Kidney (tissue), 14 donors: ENCODE measurements around the gene NXNL2. TPM values are rescaled to one million over a fixed set of nuclear protein-coding genes. Genes with fewer than 3 reads are reported as not detected.

Experiments
- DNase-seq, 5 donors: peaks; one replicate each; pipeline ENCODE4 v3.0.0-alpha.2; 2013 to 2020
- FAIRE-seq: peaks from 2 replicates; lab custom pipeline; 2012; peaks lifted over from hg19 to GRCh38; lab: Jason Lieb, UNC
- H3K27ac ChIP-seq, 2 donors: one replicate each; pipeline ENCODE4 v1.7.0; 2013; ENCODE audit warnings: low read depth in 2 of 2, low read length in 2 of 2, inconsistent platforms in 1 of 2
- H3K27me3 ChIP-seq: one replicate; pipeline ENCODE4 v1.7.1; 2013; ENCODE audit warnings: low read length, inconsistent platforms; ENCODE audit not compliant: control insufficient read depth, insufficient read depth
- H3K36me3 ChIP-seq, 3 donors: one replicate each; pipeline versions ENCODE4 v1.7.0 to v1.7.1; 2013; ENCODE audit warnings: low read length in 3 of 3, control low read depth in 1 of 3, inconsistent platforms in 1 of 3; ENCODE audit not compliant: insufficient read depth in 3 of 3, control insufficient read depth in 2 of 3
- H3K4me1 ChIP-seq, 3 donors: one replicate each; pipeline versions ENCODE4 v1.7.0 to v1.7.1; 2013; ENCODE audit warnings: low read length in 3 of 3, inconsistent platforms in 1 of 3, low read depth in 1 of 3; ENCODE audit not compliant: control insufficient read depth in 2 of 3, insufficient read depth in 2 of 3
- H3K4me3 ChIP-seq, 3 donors: one replicate each; pipeline versions ENCODE4 v1.7.0 to v1.8.1; 2013; ENCODE audit warnings: low read length in 3 of 3, control low read depth in 1 of 3, inconsistent platforms in 1 of 3
- H3K9ac ChIP-seq, 3 donors: one replicate each; pipeline versions ENCODE4 v1.7.0 to v1.7.1; 2013; ENCODE audit warnings: low read length in 3 of 3, control low read depth in 1 of 3, inconsistent platforms in 1 of 3
- H3K9me3 ChIP-seq, 3 donors: one replicate each; pipeline versions ENCODE4 v1.7.0 to v1.7.1; 2013; ENCODE audit warnings: low read length in 3 of 3, control low read depth in 1 of 3, inconsistent platforms in 1 of 3; ENCODE audit not compliant: control insufficient read depth in 2 of 3, insufficient read depth in 1 of 3
- intact Hi-C: fragments of 100-400 bp; cut with DNase I; formaldehyde crosslinking; loops from one replicate; pipeline ENCODE4 v1.11.1; 2022
- polyA plus RNA-seq: library from polyadenylated mRNA; stranded (reverse); fragments of 350-450 nt; fragmentation: Illumina TruSeq; extraction: RNeasy Lipid Tissue Mini Kit (QIAGEN cat#74804); gene quantifications from one replicate; pipeline ENCODE4 v1.2.3, GENCODE V29; 2014; ENCODE audit warnings: low read depth, low replicate concordance; ENCODE audit not compliant: insufficient read depth
- total RNA-seq: library from RNA; stranded (reverse); fragmentation: NEBNext Ultra II Directional; extraction: Animal tissue kit (Norgen Biotek cat#: 25700); gene quantifications from one replicate; pipeline ENCODE4 v1.2.1, GENCODE V29; 2021
- TF ChIP-seq, protein P1 (sequence below): IDR thresholded peaks from 3 replicates; pipeline ENCODE4 v1.5.1; 2012; ENCODE audit warnings: mild to moderate bottlenecking, moderate library complexity, borderline replicate concordance; ENCODE audit not compliant: insufficient read depth; ENCODE audit errors: extremely low read depth
- donor health status: control.
- donor health status: control.
- donor health status: control.
- donor health status: control.
- donor health status: control.
- donor health status: DM: yes; HTN: yes; CAD: no.
- donor health status: Normal renal cell carcinoma (clear cell type).

The NXNL2 gene
- total and polyA plus RNA-seq, 2 donors from 2014 or later, result 3.6 to 4.9 TPM

DNA sequence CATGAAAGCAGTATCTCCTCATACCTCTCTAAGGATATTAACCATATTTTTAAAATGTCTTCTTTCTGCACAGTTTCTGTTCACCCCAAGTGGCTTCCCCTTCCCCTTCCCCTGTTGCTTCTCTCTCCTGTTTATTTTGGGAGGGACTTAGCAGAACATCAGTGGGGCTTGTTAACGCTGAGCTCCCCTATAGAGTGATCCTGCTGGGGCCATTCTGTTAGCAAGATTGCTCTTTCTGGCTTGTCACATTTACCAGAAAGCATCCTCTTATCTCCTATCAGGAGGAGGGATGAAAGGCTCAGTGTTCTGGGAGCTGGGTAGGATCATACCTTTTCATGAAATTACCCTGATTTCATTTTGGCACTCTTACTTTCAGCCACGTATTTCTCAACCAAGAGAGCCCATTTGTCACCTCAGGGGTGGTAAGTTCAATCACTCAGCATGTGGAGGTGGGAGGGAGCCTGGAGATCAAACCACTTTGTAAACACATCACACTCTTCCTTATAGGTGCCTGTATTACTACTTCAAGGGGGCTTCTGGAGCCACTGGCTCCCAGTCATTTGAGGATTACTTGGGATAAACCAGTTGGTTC lies 16.7 kb downstream of the NXNL2 start:
- H3K36me3 ChIP-seq, result no peaks in the 10 kb centered on the region
- intact Hi-C loops, result no loop called here
- H3K27ac ChIP-seq, result no peak overlapping the region
- no peaks in the 10 kb centered on the region for H3K4me1 ChIP-seq
- no peak overlapping the region for H3K9ac ChIP-seq
- FAIRE-seq (no peak), DNase-seq (no peak)
- no peaks in the 10 kb centered on the region for H3K9me3 ChIP-seq
- TF ChIP-seq, protein P1, sequence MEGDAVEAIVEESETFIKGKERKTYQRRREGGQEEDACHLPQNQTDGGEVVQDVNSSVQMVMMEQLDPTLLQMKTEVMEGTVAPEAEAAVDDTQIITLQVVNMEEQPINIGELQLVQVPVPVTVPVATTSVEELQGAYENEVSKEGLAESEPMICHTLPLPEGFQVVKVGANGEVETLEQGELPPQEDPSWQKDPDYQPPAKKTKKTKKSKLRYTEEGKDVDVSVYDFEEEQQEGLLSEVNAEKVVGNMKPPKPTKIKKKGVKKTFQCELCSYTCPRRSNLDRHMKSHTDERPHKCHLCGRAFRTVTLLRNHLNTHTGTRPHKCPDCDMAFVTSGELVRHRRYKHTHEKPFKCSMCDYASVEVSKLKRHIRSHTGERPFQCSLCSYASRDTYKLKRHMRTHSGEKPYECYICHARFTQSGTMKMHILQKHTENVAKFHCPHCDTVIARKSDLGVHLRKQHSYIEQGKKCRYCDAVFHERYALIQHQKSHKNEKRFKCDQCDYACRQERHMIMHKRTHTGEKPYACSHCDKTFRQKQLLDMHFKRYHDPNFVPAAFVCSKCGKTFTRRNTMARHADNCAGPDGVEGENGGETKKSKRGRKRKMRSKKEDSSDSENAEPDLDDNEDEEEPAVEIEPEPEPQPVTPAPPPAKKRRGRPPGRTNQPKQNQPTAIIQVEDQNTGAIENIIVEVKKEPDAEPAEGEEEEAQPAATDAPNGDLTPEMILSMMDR, result no peak
- H3K4me3 ChIP-seq, result no peak overlapping the region
- no peaks in the 10 kb centered on the region for H3K27me3 ChIP-seq

DNA sequence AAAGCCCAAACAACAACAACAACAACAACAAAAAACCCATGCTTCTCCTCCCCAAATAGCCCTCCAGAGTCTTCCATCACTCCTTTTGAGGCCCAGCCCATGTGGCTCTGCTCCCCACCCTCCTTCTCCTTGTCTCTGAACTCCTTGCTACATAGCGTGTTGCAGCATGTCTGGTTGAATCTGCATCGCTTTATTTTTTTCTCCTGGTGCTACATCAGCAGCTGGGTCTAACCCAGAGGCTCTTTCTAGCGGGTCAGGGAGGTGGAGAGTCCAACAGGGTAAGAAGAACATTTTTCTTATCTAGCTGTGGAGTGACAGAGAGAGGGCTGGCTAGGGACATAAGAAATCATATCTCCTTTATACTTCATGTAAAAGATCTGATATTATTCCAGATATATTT lies 18.4 kb downstream of the NXNL2 start:
- H3K9ac ChIP-seq, result no peak overlapping the region
- FAIRE-seq, result no peak
- no peaks in the 10 kb centered on the region for H3K36me3 ChIP-seq
- no peaks in the 10 kb centered on the region for H3K4me1 ChIP-seq
- no peak overlapping the region for H3K27ac ChIP-seq
- no peak overlapping the region for H3K4me3 ChIP-seq
- no peak for DNase-seq
- no peaks in the 10 kb centered on the region for H3K27me3 ChIP-seq
- TF ChIP-seq, protein P1, result no peak
- intact Hi-C loops, result no loop called here
- no peaks in the 10 kb centered on the region for H3K9me3 ChIP-seq

- no peaks in the 10 kb centered on the region for H3K9me3 ChIP-seq
- no peaks in the 10 kb centered on the region for H3K4me1 ChIP-seq
- H3K36me3 ChIP-seq, result no peaks in the 10 kb centered on the region
- intact Hi-C loops, result no loop called here
- TF ChIP-seq, protein P1, result no peak
- no peaks in the 10 kb centered on the region for H3K27me3 ChIP-seq
- peak in 1 of 5 donors; percentile 15 for DNase-seq
- no peak for FAIRE-seq
- no peak overlapping the region for H3K27ac ChIP-seq
- H3K9ac ChIP-seq, result no peak overlapping the region
- no peak overlapping the region for H3K4me3 ChIP-seq
Observed at GRCh38 chr9:88555268-88555980, 20.4 kb downstream of the NXNL2 start.
